Measurements from ENCODE around the gene ANTKMT.

DNA sequence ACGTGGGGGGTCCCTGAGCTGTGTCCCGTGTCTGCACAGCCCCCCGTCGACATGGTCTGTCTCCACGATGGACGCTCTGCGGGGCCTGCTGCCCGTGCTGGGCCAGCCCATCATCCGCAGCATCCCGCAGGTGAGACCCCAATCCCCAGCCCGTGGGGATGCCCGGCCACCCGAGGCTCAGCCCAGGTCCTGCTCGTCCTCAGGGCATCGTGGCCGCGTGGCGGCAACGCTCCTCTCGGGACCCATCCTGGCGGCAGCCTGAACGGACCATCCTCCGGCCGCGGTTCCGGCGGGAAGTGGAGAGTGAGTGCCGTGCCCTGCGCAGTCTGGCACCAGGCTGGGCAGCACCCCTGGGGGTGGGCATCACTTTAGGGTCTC lies 44.5 kb downstream of the ANTKMT start:
- TF ChIP-seq, protein P1, sequence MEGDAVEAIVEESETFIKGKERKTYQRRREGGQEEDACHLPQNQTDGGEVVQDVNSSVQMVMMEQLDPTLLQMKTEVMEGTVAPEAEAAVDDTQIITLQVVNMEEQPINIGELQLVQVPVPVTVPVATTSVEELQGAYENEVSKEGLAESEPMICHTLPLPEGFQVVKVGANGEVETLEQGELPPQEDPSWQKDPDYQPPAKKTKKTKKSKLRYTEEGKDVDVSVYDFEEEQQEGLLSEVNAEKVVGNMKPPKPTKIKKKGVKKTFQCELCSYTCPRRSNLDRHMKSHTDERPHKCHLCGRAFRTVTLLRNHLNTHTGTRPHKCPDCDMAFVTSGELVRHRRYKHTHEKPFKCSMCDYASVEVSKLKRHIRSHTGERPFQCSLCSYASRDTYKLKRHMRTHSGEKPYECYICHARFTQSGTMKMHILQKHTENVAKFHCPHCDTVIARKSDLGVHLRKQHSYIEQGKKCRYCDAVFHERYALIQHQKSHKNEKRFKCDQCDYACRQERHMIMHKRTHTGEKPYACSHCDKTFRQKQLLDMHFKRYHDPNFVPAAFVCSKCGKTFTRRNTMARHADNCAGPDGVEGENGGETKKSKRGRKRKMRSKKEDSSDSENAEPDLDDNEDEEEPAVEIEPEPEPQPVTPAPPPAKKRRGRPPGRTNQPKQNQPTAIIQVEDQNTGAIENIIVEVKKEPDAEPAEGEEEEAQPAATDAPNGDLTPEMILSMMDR (IDR thresholded peaks at IDR 0.05), result no peak
- no peak for TF ChIP-seq POLR2A (IDR thresholded peaks at IDR 0.05)
- TF ChIP-seq EP300 (IDR thresholded peaks at IDR 0.05), result no peak
